ENCODE measurements around the gene CSMD2. TPM values are rescaled to one million over a fixed set of nuclear protein-coding genes. Genes with fewer than 3 reads are reported as not detected.

CSMD2 gene
- total RNA-seq, 1 experiment from 2014 or later: not detected

DNA sequence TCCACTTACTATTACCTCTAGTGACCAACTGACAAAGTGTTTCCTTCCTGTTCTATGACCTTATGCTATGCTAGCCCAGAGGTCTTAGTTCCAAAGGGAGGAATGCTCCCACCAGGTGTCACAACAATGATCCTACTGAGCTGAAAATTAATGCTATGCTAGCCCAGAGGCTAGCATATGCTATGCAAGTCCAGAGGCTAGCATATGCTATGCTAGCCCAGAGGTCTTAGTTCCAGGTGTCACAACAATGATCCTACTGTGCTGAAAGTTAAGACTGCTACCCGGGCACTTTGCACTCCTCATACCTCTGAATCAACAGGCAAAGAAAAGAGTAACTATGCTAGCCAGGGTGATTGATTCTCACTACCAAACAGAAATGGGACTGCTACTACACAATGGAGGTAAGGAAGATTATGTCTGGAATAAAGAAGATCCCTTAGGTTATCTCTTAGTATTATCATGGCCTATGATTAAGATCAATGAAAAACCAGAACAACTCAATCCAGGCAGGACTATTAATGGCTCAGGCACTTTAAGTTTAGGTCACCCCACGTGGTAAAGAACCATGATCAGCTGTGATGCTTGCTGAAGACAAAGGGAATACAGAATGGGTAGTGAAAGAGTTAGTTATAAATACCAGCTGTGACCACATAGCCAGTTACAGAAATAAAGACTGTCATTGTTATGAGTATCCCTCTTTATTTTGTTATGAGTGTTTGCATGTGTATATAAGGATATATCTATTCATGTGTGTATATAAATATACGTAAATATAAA is 114.1 kb downstream of the CSMD2 start:
- H3K27ac ChIP-seq: no peak overlapping the region
- no peaks in the 10 kb centered on the region for H3K9me2 ChIP-seq (ENCODE audit: insufficient read depth)
- DNase-seq: no peak
- H3K4me3 ChIP-seq: no peak overlapping the region
- no peaks in the 10 kb centered on the region for H3K79me2 ChIP-seq (ENCODE audit: low read depth)
- H3K9me3 ChIP-seq (ENCODE audit: insufficient read depth, low read depth): no peaks in the 10 kb centered on the region
- no peak overlapping the region for H3K4me2 ChIP-seq
- POLR2A ChIA-PET (ENCODE audit: unreplicated experiment): no interaction called here
- no TSS peak for BruUV-seq (replicated peaks)
- H2AFZ ChIP-seq: no peak overlapping the region
- no peaks in the 10 kb centered on the region for H3F3A ChIP-seq (ENCODE audit: insufficient read depth, low read depth)
- H4K20me1 ChIP-seq (ENCODE audit: insufficient read depth): no peaks in the 10 kb centered on the region
- no peaks in the 10 kb centered on the region for H3K36me3 ChIP-seq (ENCODE audit: low read depth)
- TF ChIP-seq EZH2 (IDR thresholded peaks at IDR 0.05; ENCODE audit: low read depth): no peak
- TF ChIP-seq, protein P1, sequence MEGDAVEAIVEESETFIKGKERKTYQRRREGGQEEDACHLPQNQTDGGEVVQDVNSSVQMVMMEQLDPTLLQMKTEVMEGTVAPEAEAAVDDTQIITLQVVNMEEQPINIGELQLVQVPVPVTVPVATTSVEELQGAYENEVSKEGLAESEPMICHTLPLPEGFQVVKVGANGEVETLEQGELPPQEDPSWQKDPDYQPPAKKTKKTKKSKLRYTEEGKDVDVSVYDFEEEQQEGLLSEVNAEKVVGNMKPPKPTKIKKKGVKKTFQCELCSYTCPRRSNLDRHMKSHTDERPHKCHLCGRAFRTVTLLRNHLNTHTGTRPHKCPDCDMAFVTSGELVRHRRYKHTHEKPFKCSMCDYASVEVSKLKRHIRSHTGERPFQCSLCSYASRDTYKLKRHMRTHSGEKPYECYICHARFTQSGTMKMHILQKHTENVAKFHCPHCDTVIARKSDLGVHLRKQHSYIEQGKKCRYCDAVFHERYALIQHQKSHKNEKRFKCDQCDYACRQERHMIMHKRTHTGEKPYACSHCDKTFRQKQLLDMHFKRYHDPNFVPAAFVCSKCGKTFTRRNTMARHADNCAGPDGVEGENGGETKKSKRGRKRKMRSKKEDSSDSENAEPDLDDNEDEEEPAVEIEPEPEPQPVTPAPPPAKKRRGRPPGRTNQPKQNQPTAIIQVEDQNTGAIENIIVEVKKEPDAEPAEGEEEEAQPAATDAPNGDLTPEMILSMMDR (conservative IDR thresholded peaks at IDR 0.05): no peak
- H3K27me3 ChIP-seq (ENCODE audit: insufficient read depth, low read depth): peaks cover 3% of the 10 kb centered on the region; the same call in 1 of the 2 replicates
- intact Hi-C loops (cut with micrococcal nuclease; ENCODE audit: unreplicated experiment): no loop called here
- CTCF ChIA-PET: no interaction called here
- H3K4me1 ChIP-seq (replicated peaks; ENCODE audit: insufficient read depth): no peaks in the 10 kb centered on the region

DNA sequence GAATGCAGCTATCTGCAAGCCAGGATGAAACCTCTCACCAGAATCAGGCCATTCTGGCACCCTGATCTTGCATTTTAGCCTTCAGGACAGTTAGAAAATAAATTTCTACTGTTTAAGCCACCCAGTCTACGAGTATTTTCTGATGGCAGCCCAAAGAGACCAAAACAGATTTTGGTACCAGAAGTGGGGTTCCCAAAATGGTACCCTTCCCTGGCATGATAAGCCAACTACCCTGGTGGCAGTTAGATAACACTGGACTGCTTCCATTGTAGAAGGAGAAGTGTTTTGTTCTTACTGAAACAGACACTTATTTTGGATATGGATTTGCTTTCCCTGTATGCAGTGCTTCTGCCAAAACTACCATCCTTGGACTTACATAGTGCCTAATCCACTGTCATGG is 115.0 kb downstream of the CSMD2 start:
- intact Hi-C loops (cut with micrococcal nuclease; ENCODE audit: unreplicated experiment): no loop called here

DNA sequence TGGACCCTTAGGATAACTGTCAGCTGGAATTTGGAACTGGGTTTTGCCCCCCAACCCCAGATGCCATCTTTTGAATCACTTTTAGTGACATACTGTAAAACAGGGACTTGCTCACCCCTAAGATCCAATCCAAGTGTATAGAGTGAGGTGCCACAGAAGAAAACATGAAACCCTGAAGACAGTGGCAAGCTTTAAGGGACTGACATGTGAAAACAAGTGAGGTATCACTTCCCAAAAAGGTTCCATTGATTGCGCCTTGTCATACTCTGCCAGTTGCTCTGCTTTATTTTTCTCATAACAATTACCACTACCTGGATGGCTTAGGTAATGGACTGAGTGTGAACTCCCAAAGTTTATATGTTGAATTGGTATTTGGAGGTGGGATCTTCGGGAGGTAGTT is 115.6 kb downstream of the CSMD2 start:
- no TSS peak for BruUV-seq (replicated peaks)
- H3K9me3 ChIP-seq (ENCODE audit: insufficient read depth, low read depth): no peaks in the 10 kb centered on the region
- H3K4me2 ChIP-seq: no peak overlapping the region
- H3F3A ChIP-seq (ENCODE audit: insufficient read depth, low read depth): no peaks in the 10 kb centered on the region
- CTCF ChIA-PET: no interaction called here
- H3K4me3 ChIP-seq: no peak overlapping the region
- 0 out of 2 replicates have a peak, but pooled peaks cover under 1% of the 10 kb centered on the region for H3K27me3 ChIP-seq (ENCODE audit: insufficient read depth, low read depth)
- H2AFZ ChIP-seq: no peak overlapping the region
- TF ChIP-seq, protein P1 (conservative IDR thresholded peaks at IDR 0.05): no peak
- TF ChIP-seq EZH2 (IDR thresholded peaks at IDR 0.05; ENCODE audit: low read depth): no peak
- H3K4me1 ChIP-seq (replicated peaks; ENCODE audit: insufficient read depth): no peaks in the 10 kb centered on the region
- POLR2A ChIA-PET (ENCODE audit: unreplicated experiment): no interaction called here
- no peaks in the 10 kb centered on the region for H3K79me2 ChIP-seq (ENCODE audit: low read depth)
- no peaks in the 10 kb centered on the region for H3K9me2 ChIP-seq (ENCODE audit: insufficient read depth)
- H3K36me3 ChIP-seq (ENCODE audit: low read depth): no peaks in the 10 kb centered on the region
- no peaks in the 10 kb centered on the region; the same call in 1 of the 2 replicates for H4K20me1 ChIP-seq (ENCODE audit: insufficient read depth)
- no peak for DNase-seq
- intact Hi-C loops (cut with micrococcal nuclease; ENCODE audit: unreplicated experiment): no loop called here
- H3K27ac ChIP-seq: no peak overlapping the region

More for the DNA sequence above, 115.0 kb downstream of the CSMD2 start:
- POLR2A ChIA-PET (ENCODE audit: unreplicated experiment): no interaction called here
- BruUV-seq (replicated peaks): no TSS peak
- no peaks in the 10 kb centered on the region for H3K36me3 ChIP-seq (ENCODE audit: low read depth)
- no peak for DNase-seq
- H3K9me2 ChIP-seq (ENCODE audit: insufficient read depth): no peaks in the 10 kb centered on the region
- CTCF ChIA-PET: no interaction called here
- H3K9me3 ChIP-seq (ENCODE audit: insufficient read depth, low read depth): no peaks in the 10 kb centered on the region
- H3K4me1 ChIP-seq (replicated peaks; ENCODE audit: insufficient read depth): no peaks in the 10 kb centered on the region
- no peak for TF ChIP-seq EZH2 (IDR thresholded peaks at IDR 0.05; ENCODE audit: low read depth)
- TF ChIP-seq, protein P1 (conservative IDR thresholded peaks at IDR 0.05): no peak
- no peaks in the 10 kb centered on the region for H3F3A ChIP-seq (ENCODE audit: insufficient read depth, low read depth)
- H3K27me3 ChIP-seq (ENCODE audit: insufficient read depth, low read depth): peaks cover 3% of the 10 kb centered on the region; the same call in 1 of the 2 replicates
- no peak overlapping the region for H3K4me2 ChIP-seq
- no peak overlapping the region for H3K27ac ChIP-seq
- H3K4me3 ChIP-seq: no peak overlapping the region
- H3K79me2 ChIP-seq (ENCODE audit: low read depth): no peaks in the 10 kb centered on the region
- no peak overlapping the region for H2AFZ ChIP-seq
- no peaks in the 10 kb centered on the region for H4K20me1 ChIP-seq (ENCODE audit: insufficient read depth)

Measured in PC-9 (cell line).